ENCODE measurements around the gene DRC7. TPM values are rescaled to one million over a fixed set of nuclear protein-coding genes. Genes with fewer than 3 reads are reported as not detected.

Gene DRC7
- total RNA-seq, 1 experiment from 2014 or later: not detected

DNA sequence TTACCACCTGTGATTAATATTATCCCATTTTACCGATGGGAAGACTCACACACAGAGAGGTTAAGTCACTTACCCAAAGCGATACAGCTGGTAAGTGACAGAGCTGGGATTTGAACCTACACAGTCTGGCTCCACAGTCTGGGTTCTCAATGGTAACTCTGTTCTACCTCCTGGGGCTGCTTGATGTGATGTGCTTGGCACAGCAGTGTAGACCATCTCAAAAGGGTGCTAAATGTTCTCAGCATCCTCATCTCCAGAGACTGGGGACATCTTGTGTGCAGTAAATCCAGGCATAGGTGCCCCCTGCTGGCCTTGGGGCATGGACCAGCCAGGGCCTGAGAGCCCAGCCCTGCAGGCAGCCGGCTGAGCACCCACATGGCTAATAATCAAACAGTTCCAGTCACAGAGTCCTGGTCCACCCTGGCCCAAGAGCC, 25.6 kb downstream of the DRC7 start:
- Mint-ChIP-seq H3K27me3 (ENCODE audit: insufficient read depth, unreplicated experiment) (peaks cover 1% of the 10 kb centered on the region), H3K4me3 (ENCODE audit: unreplicated experiment) (no peak overlapping the region), H3K36me3 (ENCODE audit: insufficient read depth, unreplicated experiment) (no peaks in the 10 kb centered on the region), H3K9me3 (ENCODE audit: unreplicated experiment) (no peaks in the 10 kb centered on the region), H3K27ac (ENCODE audit: low read depth, unreplicated experiment) (no peak overlapping the region), H3K4me1 (ENCODE audit: insufficient read depth, unreplicated experiment) (no peaks in the 10 kb centered on the region)
- intact Hi-C loops (cut with micrococcal nuclease): loop anchor here (1.0 to 2.0 kb wide), 4 partner anchors 71 to 144 kb away; no protein-coding TSS in a partner anchor
- no TSS peak for BruUV-seq (replicated peaks)
- TF ChIP-seq, protein P1, sequence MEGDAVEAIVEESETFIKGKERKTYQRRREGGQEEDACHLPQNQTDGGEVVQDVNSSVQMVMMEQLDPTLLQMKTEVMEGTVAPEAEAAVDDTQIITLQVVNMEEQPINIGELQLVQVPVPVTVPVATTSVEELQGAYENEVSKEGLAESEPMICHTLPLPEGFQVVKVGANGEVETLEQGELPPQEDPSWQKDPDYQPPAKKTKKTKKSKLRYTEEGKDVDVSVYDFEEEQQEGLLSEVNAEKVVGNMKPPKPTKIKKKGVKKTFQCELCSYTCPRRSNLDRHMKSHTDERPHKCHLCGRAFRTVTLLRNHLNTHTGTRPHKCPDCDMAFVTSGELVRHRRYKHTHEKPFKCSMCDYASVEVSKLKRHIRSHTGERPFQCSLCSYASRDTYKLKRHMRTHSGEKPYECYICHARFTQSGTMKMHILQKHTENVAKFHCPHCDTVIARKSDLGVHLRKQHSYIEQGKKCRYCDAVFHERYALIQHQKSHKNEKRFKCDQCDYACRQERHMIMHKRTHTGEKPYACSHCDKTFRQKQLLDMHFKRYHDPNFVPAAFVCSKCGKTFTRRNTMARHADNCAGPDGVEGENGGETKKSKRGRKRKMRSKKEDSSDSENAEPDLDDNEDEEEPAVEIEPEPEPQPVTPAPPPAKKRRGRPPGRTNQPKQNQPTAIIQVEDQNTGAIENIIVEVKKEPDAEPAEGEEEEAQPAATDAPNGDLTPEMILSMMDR (IDR thresholded peaks at IDR 0.05; ENCODE audit: unreplicated experiment): peak; percentile 64
- POLR2A ChIA-PET: no interaction called here
- CTCF ChIA-PET: interaction anchor here (0.6 kb wide), 1 partner anchor 16 kb away, joined by 4 read pairs; no protein-coding TSS in a partner anchor
- DNase-seq (ENCODE audit: unreplicated experiment): peak; percentile 69

DNA sequence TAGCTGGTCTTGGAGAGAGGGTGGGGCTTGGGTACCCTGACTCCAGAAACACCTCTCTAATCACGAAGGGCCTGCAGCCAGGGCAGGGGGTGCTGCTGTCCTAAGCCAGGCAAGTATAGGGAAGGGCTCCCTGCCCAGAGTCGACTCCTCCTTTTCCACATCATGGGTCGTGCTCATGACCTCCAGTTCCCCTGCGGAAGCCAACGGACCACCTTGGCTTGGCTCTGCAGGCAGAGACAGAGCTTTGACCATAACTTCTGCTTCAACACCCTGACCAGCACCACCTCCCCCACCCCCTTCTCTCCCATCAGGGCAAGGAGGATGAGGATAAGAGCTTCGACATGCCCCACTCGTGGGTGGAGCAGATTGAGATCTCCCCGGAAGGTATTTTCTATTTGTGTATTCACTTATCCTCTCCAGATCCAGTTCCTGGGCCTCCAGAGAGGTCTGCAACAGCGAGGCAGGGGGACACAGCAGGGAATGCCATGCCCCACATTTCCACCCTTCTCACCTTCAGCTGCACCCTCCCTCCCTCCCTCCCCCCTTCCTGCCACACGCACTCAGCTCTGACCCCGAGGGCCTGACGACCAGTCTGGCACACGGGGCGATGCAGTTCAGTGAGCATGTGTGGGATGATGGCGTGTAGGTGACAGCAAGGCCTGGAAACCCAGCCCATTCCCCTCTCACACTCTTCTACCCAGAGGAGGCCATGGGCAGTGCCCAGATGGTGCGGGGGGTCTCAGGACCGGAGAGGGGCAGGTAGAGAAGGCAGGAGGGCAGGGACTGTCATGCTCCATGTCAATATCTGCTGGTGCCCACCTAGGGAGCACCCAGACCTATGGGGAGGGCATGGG, 27.0 kb downstream of the DRC7 start:
- H3K4me3 Mint-ChIP-seq (ENCODE audit: unreplicated experiment): no peak overlapping the region
- no peaks in the 10 kb centered on the region for H3K27me3 Mint-ChIP-seq (ENCODE audit: insufficient read depth, unreplicated experiment)
- H3K36me3 Mint-ChIP-seq (ENCODE audit: insufficient read depth, unreplicated experiment): no peaks in the 10 kb centered on the region
- H3K27ac Mint-ChIP-seq (ENCODE audit: low read depth, unreplicated experiment): no peak overlapping the region
- no peaks in the 10 kb centered on the region for H3K4me1 Mint-ChIP-seq (ENCODE audit: insufficient read depth, unreplicated experiment)
- intact Hi-C loops (cut with micrococcal nuclease): loop anchor here (2.0 kb wide), 2 partner anchors 73 to 131 kb away; no protein-coding TSS in a partner anchor
- ChIA-PET POLR2A (no interaction called here), CTCF (interaction anchor here (0.6 to 1.1 kb wide), 3 partner anchors 35 to 147 kb away, joined by 3 to 4 read pairs (median 3); no protein-coding TSS in a partner anchor)
- H3K9me3 Mint-ChIP-seq (ENCODE audit: unreplicated experiment): no peaks in the 10 kb centered on the region
- no TSS peak for BruUV-seq (replicated peaks)
- TF ChIP-seq, protein P1 (IDR thresholded peaks at IDR 0.05; ENCODE audit: unreplicated experiment): no peak
- no peak for DNase-seq (ENCODE audit: unreplicated experiment)

- ChIA-PET POLR2A (no interaction called here), CTCF (interaction anchor here (1.5 kb wide), 1 partner anchor 146 kb away, joined by 7 read pairs; no protein-coding TSS in a partner anchor)
- Mint-ChIP-seq H3K4me3 (ENCODE audit: unreplicated experiment) (no peak overlapping the region), H3K27me3 (ENCODE audit: insufficient read depth, unreplicated experiment) (no peaks in the 10 kb centered on the region), H3K9me3 (ENCODE audit: unreplicated experiment) (no peaks in the 10 kb centered on the region), H3K27ac (ENCODE audit: low read depth, unreplicated experiment) (no peak overlapping the region), H3K4me1 (ENCODE audit: insufficient read depth, unreplicated experiment) (no peaks in the 10 kb centered on the region), H3K36me3 (ENCODE audit: insufficient read depth, unreplicated experiment) (no peaks in the 10 kb centered on the region)
- DNase-seq (ENCODE audit: unreplicated experiment): no peak
- intact Hi-C loops (cut with micrococcal nuclease): no loop called here
- TF ChIP-seq, protein P1 (IDR thresholded peaks at IDR 0.05; ENCODE audit: unreplicated experiment): no peak
- BruUV-seq (replicated peaks): no TSS peak
These were observed 27.5 kb downstream of the DRC7 start for GRCh38 chr16:57722210-57722499.

DNA sequence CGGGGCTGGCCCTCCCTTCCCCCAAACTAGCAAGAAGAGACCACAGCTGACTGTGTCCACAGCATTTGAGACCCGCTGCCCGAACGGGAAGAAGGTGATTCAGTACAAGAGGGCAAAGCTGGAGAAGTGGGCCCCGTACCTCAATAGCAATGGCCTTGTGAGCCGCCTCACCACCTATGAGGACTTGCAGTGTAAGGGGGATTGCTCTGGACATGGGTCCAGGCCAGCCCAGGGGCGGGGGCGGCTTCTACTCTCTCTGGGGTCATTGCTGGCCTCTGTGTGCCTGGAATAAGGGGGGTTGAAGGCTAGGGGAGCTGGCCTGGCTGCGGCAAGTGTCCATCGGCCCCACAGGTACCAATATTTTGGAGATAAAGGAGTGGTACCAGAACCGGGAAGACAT, 28.0 kb downstream of the DRC7 start:
- TF ChIP-seq, protein P1 (IDR thresholded peaks at IDR 0.05; ENCODE audit: unreplicated experiment): no peak
- CTCF ChIA-PET: interaction anchor here (0.8 to 1.5 kb wide), 2 partner anchors 72 to 146 kb away, joined by 3 to 7 read pairs; no protein-coding TSS in a partner anchor
- no peak overlapping the region for H3K4me3 Mint-ChIP-seq (ENCODE audit: unreplicated experiment)
- POLR2A ChIA-PET: no interaction called here
- intact Hi-C loops (cut with micrococcal nuclease): no loop called here
- no peaks in the 10 kb centered on the region for H3K9me3 Mint-ChIP-seq (ENCODE audit: unreplicated experiment)
- no peak for DNase-seq (ENCODE audit: unreplicated experiment)
- no peaks in the 10 kb centered on the region for H3K27me3 Mint-ChIP-seq (ENCODE audit: insufficient read depth, unreplicated experiment)
- H3K4me1 Mint-ChIP-seq (ENCODE audit: insufficient read depth, unreplicated experiment): no peaks in the 10 kb centered on the region
- H3K36me3 Mint-ChIP-seq (ENCODE audit: insufficient read depth, unreplicated experiment): no peaks in the 10 kb centered on the region
- no peak overlapping the region for H3K27ac Mint-ChIP-seq (ENCODE audit: low read depth, unreplicated experiment)
- no TSS peak for BruUV-seq (replicated peaks)

Measured in MCF 10A (cell line).